ENCODE measurements around the gene GSK3B. TPM values are rescaled to one million over a fixed set of nuclear protein-coding genes. Genes with fewer than 3 reads are reported as not detected.

GSK3B gene
- total RNA-seq, 1 experiment from 2014 or later = 67.1 TPM

GRCh38 chr3:119835556-119835955 lies 258.7 kb downstream of the GSK3B start:
- no peaks in the 10 kb centered on the region for H3K9me2 ChIP-seq (replicated peaks; ENCODE audit: insufficient read depth, low read length)
- no peak overlapping the region for H3K4me3 ChIP-seq (ENCODE audit: low read length)
- H3K27ac ChIP-seq (ENCODE audit: low read length) = 0 out of 2 replicates have a peak overlapping the region, but pooled peaks have one; percentile 1
- H3K36me3 ChIP-seq (ENCODE audit: insufficient read depth, low read length) = 0 out of 2 replicates have a peak, but pooled peaks cover 8% of the 10 kb centered on the region
- no peaks in the 10 kb centered on the region for H3K27me3 ChIP-seq (ENCODE audit: low read length)
- H3K4me1 ChIP-seq (ENCODE audit: low read length) = peaks cover 27% of the 10 kb centered on the region
- peaks cover 34% of the 10 kb centered on the region; the same call in 1 of the 2 replicates for H3K79me2 ChIP-seq (ENCODE audit: low read length)
- no peak for DNase-seq
- no peak overlapping the region for H3K9ac ChIP-seq (ENCODE audit: low read length)
- no peaks in the 10 kb centered on the region for H4K20me1 ChIP-seq (ENCODE audit: insufficient read depth, low read depth, low read length)
- no peak overlapping the region for H2AFZ ChIP-seq (ENCODE audit: low read length)
- no peak overlapping the region for H3K4me2 ChIP-seq (ENCODE audit: low read depth, low read length, poor library complexity, severe bottlenecking)
- no peaks in the 10 kb centered on the region for H3K9me3 ChIP-seq (ENCODE audit: low read length)

GRCh38 chr3:119834754-119835370 lies 259.4 kb downstream of the GSK3B start:
- no peak overlapping the region for H3K4me2 ChIP-seq (ENCODE audit: low read depth, low read length, poor library complexity, severe bottlenecking)
- 0 out of 2 replicates have a peak overlapping the region, but pooled peaks have one; percentile 15 for H3K27ac ChIP-seq (ENCODE audit: low read length)
- H3K79me2 ChIP-seq (ENCODE audit: low read length) = peaks cover 38% of the 10 kb centered on the region; the same call in 1 of the 2 replicates
- H3K4me3 ChIP-seq (ENCODE audit: low read length) = no peak overlapping the region
- H4K20me1 ChIP-seq (ENCODE audit: insufficient read depth, low read depth, low read length) = no peaks in the 10 kb centered on the region
- H3K36me3 ChIP-seq (ENCODE audit: insufficient read depth, low read length) = 0 out of 2 replicates have a peak, but pooled peaks cover 8% of the 10 kb centered on the region
- peak; percentile 55 for DNase-seq
- no peak overlapping the region for H3K9ac ChIP-seq (ENCODE audit: low read length)
- H3K4me1 ChIP-seq (ENCODE audit: low read length) = peaks cover 27% of the 10 kb centered on the region
- H3K9me3 ChIP-seq (ENCODE audit: low read length) = no peaks in the 10 kb centered on the region
- no peak overlapping the region for H2AFZ ChIP-seq (ENCODE audit: low read length)
- H3K27me3 ChIP-seq (ENCODE audit: low read length) = no peaks in the 10 kb centered on the region
- no peaks in the 10 kb centered on the region for H3K9me2 ChIP-seq (replicated peaks; ENCODE audit: insufficient read depth, low read length)

- Histone ChIP-seq H3K27ac (ENCODE audit: low read length) (no peak overlapping the region), H3K9me3 (ENCODE audit: low read length) (no peaks in the 10 kb centered on the region), H3K4me3 (ENCODE audit: low read length) (no peak overlapping the region), H3K27me3 (ENCODE audit: low read length) (no peaks in the 10 kb centered on the region), H3K36me3 (ENCODE audit: insufficient read depth, low read length) (no peaks in the 10 kb centered on the region), H3K4me1 (ENCODE audit: low read length) (peaks cover 28% of the 10 kb centered on the region), H2AFZ (ENCODE audit: low read length) (no peak overlapping the region), H3K4me2 (ENCODE audit: low read depth, low read length, poor library complexity, severe bottlenecking) (no peak overlapping the region), H4K20me1 (ENCODE audit: insufficient read depth, low read depth, low read length) (no peaks in the 10 kb centered on the region), H3K79me2 (ENCODE audit: low read length) (peaks cover 40% of the 10 kb centered on the region; the same call in 1 of the 2 replicates), H3K9me2 (replicated peaks; ENCODE audit: insufficient read depth, low read length) (no peaks in the 10 kb centered on the region), H3K9ac (ENCODE audit: low read length) (no peak overlapping the region)
- peak; percentile 40 for DNase-seq
Measured at GRCh38 chr3:119831941-119832371, 262.3 kb downstream of the GSK3B start.

- no peak overlapping the region for H2AFZ ChIP-seq (ENCODE audit: low read length)
- no peaks in the 10 kb centered on the region for H3K36me3 ChIP-seq (ENCODE audit: insufficient read depth, low read length)
- H3K9me2 ChIP-seq (replicated peaks; ENCODE audit: insufficient read depth, low read length) = no peaks in the 10 kb centered on the region
- H3K79me2 ChIP-seq (ENCODE audit: low read length) = peaks cover 33% of the 10 kb centered on the region; the same call in 1 of the 2 replicates
- no peak overlapping the region for H3K9ac ChIP-seq (ENCODE audit: low read length)
- H3K4me3 ChIP-seq (ENCODE audit: low read length) = no peak overlapping the region
- no peak overlapping the region for H3K4me2 ChIP-seq (ENCODE audit: low read depth, low read length, poor library complexity, severe bottlenecking)
- peak; percentile 58 for DNase-seq
- H3K27ac ChIP-seq (ENCODE audit: low read length) = no peak overlapping the region
- no peaks in the 10 kb centered on the region for H4K20me1 ChIP-seq (ENCODE audit: insufficient read depth, low read depth, low read length)
- no peaks in the 10 kb centered on the region for H3K9me3 ChIP-seq (ENCODE audit: low read length)
- no peaks in the 10 kb centered on the region for H3K27me3 ChIP-seq (ENCODE audit: low read length)
- peaks cover 27% of the 10 kb centered on the region for H3K4me1 ChIP-seq (ENCODE audit: low read length)
Measured at GRCh38 chr3:119831022-119831421, 263.2 kb downstream of the GSK3B start.

GRCh38 chr3:119829420-119829819 lies 264.8 kb downstream of the GSK3B start:
- peaks cover 11% of the 10 kb centered on the region for H3K4me1 ChIP-seq (ENCODE audit: low read length)
- no peaks in the 10 kb centered on the region; the same call in 1 of the 2 replicates for H3K36me3 ChIP-seq (ENCODE audit: insufficient read depth, low read length)
- H3K79me2 ChIP-seq (ENCODE audit: low read length) = peaks cover 29% of the 10 kb centered on the region; the same call in 1 of the 2 replicates
- H3K4me3 ChIP-seq (ENCODE audit: low read length) = no peak overlapping the region
- no peaks in the 10 kb centered on the region for H3K9me3 ChIP-seq (ENCODE audit: low read length)
- H2AFZ ChIP-seq (ENCODE audit: low read length) = no peak overlapping the region
- no peak overlapping the region for H3K27ac ChIP-seq (ENCODE audit: low read length)
- no peaks in the 10 kb centered on the region for H4K20me1 ChIP-seq (ENCODE audit: insufficient read depth, low read depth, low read length)
- DNase-seq = no peak
- no peaks in the 10 kb centered on the region for H3K27me3 ChIP-seq (ENCODE audit: low read length)
- no peak overlapping the region for H3K4me2 ChIP-seq (ENCODE audit: low read depth, low read length, poor library complexity, severe bottlenecking)
- H3K9me2 ChIP-seq (replicated peaks; ENCODE audit: insufficient read depth, low read length) = no peaks in the 10 kb centered on the region
- no peak overlapping the region for H3K9ac ChIP-seq (ENCODE audit: low read length)

- Histone ChIP-seq H3K4me3 (ENCODE audit: low read length) (no peak overlapping the region), H3K79me2 (ENCODE audit: low read length) (peaks cover 22% of the 10 kb centered on the region; the same call in 1 of the 2 replicates), H3K9me3 (ENCODE audit: low read length) (no peaks in the 10 kb centered on the region), H3K27me3 (ENCODE audit: low read length) (no peaks in the 10 kb centered on the region), H4K20me1 (ENCODE audit: insufficient read depth, low read depth, low read length) (no peaks in the 10 kb centered on the region), H3K36me3 (ENCODE audit: insufficient read depth, low read length) (no peaks in the 10 kb centered on the region; the same call in 1 of the 2 replicates), H3K9ac (ENCODE audit: low read length) (no peak overlapping the region), H3K27ac (ENCODE audit: low read length) (no peak overlapping the region), H3K9me2 (replicated peaks; ENCODE audit: insufficient read depth, low read length) (no peaks in the 10 kb centered on the region), H2AFZ (ENCODE audit: low read length) (no peak overlapping the region), H3K4me1 (ENCODE audit: low read length) (peaks cover 13% of the 10 kb centered on the region), H3K4me2 (ENCODE audit: low read depth, low read length, poor library complexity, severe bottlenecking) (no peak overlapping the region)
- DNase-seq = no peak
Measured at GRCh38 chr3:119826711-119827608, 267.3 kb downstream of the GSK3B start.

- H2AFZ ChIP-seq (ENCODE audit: low read length) = no peak overlapping the region
- no peak for DNase-seq
- H3K79me2 ChIP-seq (ENCODE audit: low read length) = peaks cover 18% of the 10 kb centered on the region; the same call in 1 of the 2 replicates
- no peak overlapping the region for H3K9ac ChIP-seq (ENCODE audit: low read length)
- no peaks in the 10 kb centered on the region; the same call in 1 of the 2 replicates for H3K36me3 ChIP-seq (ENCODE audit: insufficient read depth, low read length)
- no peak overlapping the region for H3K4me2 ChIP-seq (ENCODE audit: low read depth, low read length, poor library complexity, severe bottlenecking)
- no peaks in the 10 kb centered on the region for H4K20me1 ChIP-seq (ENCODE audit: insufficient read depth, low read depth, low read length)
- H3K4me1 ChIP-seq (ENCODE audit: low read length) = peaks cover 19% of the 10 kb centered on the region
- no peak overlapping the region for H3K4me3 ChIP-seq (ENCODE audit: low read length)
- no peaks in the 10 kb centered on the region for H3K9me3 ChIP-seq (ENCODE audit: low read length)
- no peaks in the 10 kb centered on the region for H3K27me3 ChIP-seq (ENCODE audit: low read length)
- H3K9me2 ChIP-seq (replicated peaks; ENCODE audit: insufficient read depth, low read length) = no peaks in the 10 kb centered on the region
- no peak overlapping the region for H3K27ac ChIP-seq (ENCODE audit: low read length)
Measured at GRCh38 chr3:119825820-119826219, 268.4 kb downstream of the GSK3B start.

GRCh38 chr3:119819806-119820205 lies 274.4 kb downstream of the GSK3B start:
- Histone ChIP-seq H3K4me2 (ENCODE audit: low read depth, low read length, poor library complexity, severe bottlenecking) (no peak overlapping the region), H3K9me2 (replicated peaks; ENCODE audit: insufficient read depth, low read length) (no peaks in the 10 kb centered on the region), H3K79me2 (ENCODE audit: low read length) (no peaks in the 10 kb centered on the region), H3K27ac (ENCODE audit: low read length) (no peak overlapping the region), H3K4me1 (ENCODE audit: low read length) (peaks cover 14% of the 10 kb centered on the region), H3K27me3 (ENCODE audit: low read length) (no peaks in the 10 kb centered on the region), H3K9ac (ENCODE audit: low read length) (no peak overlapping the region), H2AFZ (ENCODE audit: low read length) (no peak overlapping the region), H4K20me1 (ENCODE audit: insufficient read depth, low read depth, low read length) (no peaks in the 10 kb centered on the region), H3K9me3 (ENCODE audit: low read length) (no peaks in the 10 kb centered on the region), H3K36me3 (ENCODE audit: insufficient read depth, low read length) (no peaks in the 10 kb centered on the region), H3K4me3 (ENCODE audit: low read length) (no peak overlapping the region)
- DNase-seq = no peak

Measured in Karpas-422 (cell line).